Posterior vena cava (tissue), 2 donors: ENCODE data around the gene WAPL. TPM values are rescaled to one million over a fixed set of nuclear protein-coding genes. Genes with fewer than 3 reads are reported as not detected.
A peak's percentile ranks its signal among the peaks of the same experiment; 100 is the strongest.

Experiments used
- DNase-seq: peaks from one replicate; pipeline ENCODE4 v3.0.0-alpha.2; 2020; ENCODE audit warnings: low spot score
- intact Hi-C, 2 donors: fragments of 100-400 bp; cut with DNase I; formaldehyde crosslinking; loops; one replicate each; pipeline versions ENCODE4 v1.14.1 to v1.14.2; 2022 to 2023
- total RNA-seq, 2 donors: library from RNA; stranded (reverse); fragmentation: NEBNext Ultra II Directional; extraction: Animal tissue kit (Norgen Biotek cat#: 25700); gene quantifications; one replicate each; pipeline ENCODE4 v1.2.1, GENCODE V29; 2021
- donor health status: DM: yes; HTN: yes; CAD: no.
- donor health status: DM: yes; HTN: yes; CAD: no.

The WAPL gene
- total RNA-seq, 2 donors from 2014 or later, result 28.1 to 30.2 TPM

- DNase-seq, result no peak
- intact Hi-C loops, result no loop called here
These were observed 97.9 kb downstream of the WAPL start for GRCh38 chr10:86423739-86424138.

GRCh38 chr10:86419101-86419500 lies 102.5 kb downstream of the WAPL start:
- intact Hi-C loops, result no loop called here
- no peak for DNase-seq

- DNase-seq, result no peak
- intact Hi-C loops, result no loop called here
These were observed 106.0 kb downstream of the WAPL start for GRCh38 chr10:86415583-86415982.

GRCh38 chr10:86415116-86415515 lies 106.5 kb downstream of the WAPL start:
- intact Hi-C loops, result no loop called here
- DNase-seq, result no peak

GRCh38 chr10:86413046-86413728 lies 108.4 kb downstream of the WAPL start:
- no peak for DNase-seq
- intact Hi-C loops, result no loop called here

GRCh38 chr10:86411852-86412560 lies 109.6 kb downstream of the WAPL start:
- DNase-seq, result no peak
- intact Hi-C loops, result no loop called here

GRCh38 chr10:86411281-86411841 lies 110.2 kb downstream of the WAPL start:
- no peak for DNase-seq
- intact Hi-C loops, result no loop called here

- DNase-seq, result no peak
- intact Hi-C loops, result no loop called here
These were observed 111.0 kb downstream of the WAPL start for GRCh38 chr10:86410542-86411124.

- no peak for DNase-seq
- intact Hi-C loops, result no loop called here
These were observed 112.4 kb downstream of the WAPL start for GRCh38 chr10:86409183-86409582.

GRCh38 chr10:86403183-86403797 lies 118.3 kb downstream of the WAPL start:
- DNase-seq, result no peak
- intact Hi-C loops, result loop anchor here in 1 of 2 donors (5.0 kb wide), 1 partner anchor 184 kb away; no protein-coding TSS in a partner anchor

GRCh38 chr10:86402283-86402941 lies 119.2 kb downstream of the WAPL start:
- DNase-seq, result no peak
- intact Hi-C loops, result loop anchor here in 1 of 2 donors (5.0 kb wide), 1 partner anchor 185 kb away; no protein-coding TSS in a partner anchor

- DNase-seq, result no peak
- intact Hi-C loops, result loop anchor here in 1 of 2 donors (5.0 kb wide), 1 partner anchor 186 kb away; no protein-coding TSS in a partner anchor
These were observed 119.9 kb downstream of the WAPL start for GRCh38 chr10:86401588-86402282.

GRCh38 chr10:86400705-86401587 lies 120.6 kb downstream of the WAPL start:
- intact Hi-C loops, result loop anchor here in 1 of 2 donors (5.0 kb wide), 1 partner anchor 186 kb away; no protein-coding TSS in a partner anchor
- peak; percentile 90 for DNase-seq

GRCh38 chr10:86399879-86400704 lies 121.5 kb downstream of the WAPL start:
- intact Hi-C loops, result loop anchor here (5.0 kb wide), 1 partner anchor 187 kb away; no protein-coding TSS in a partner anchor

GRCh38 chr10:86399514-86399878 lies 122.1 kb downstream of the WAPL start:
- no peak for DNase-seq
- intact Hi-C loops, result loop anchor here in 1 of 2 donors (5.0 kb wide), 1 partner anchor 188 kb away; no protein-coding TSS in a partner anchor

More at GRCh38 chr10:86399879-86400704, 121.5 kb downstream of the WAPL start:
- peak; percentile 99 for DNase-seq

GRCh38 chr10:86397120-86397519 lies 124.5 kb downstream of the WAPL start:
- DNase-seq, result no peak
- intact Hi-C loops, result loop anchor here in 1 of 2 donors (5.0 kb wide), 1 partner anchor 190 kb away; no protein-coding TSS in a partner anchor
